ENCODE results near the gene PAK1IP1. TPM values are rescaled to one million over a fixed set of nuclear protein-coding genes. Genes with fewer than 3 reads are reported as not detected.

The PAK1IP1 gene
- total RNA-seq, 2 experiments from 2014 or later = 34.2 to 35.5 TPM

DNA sequence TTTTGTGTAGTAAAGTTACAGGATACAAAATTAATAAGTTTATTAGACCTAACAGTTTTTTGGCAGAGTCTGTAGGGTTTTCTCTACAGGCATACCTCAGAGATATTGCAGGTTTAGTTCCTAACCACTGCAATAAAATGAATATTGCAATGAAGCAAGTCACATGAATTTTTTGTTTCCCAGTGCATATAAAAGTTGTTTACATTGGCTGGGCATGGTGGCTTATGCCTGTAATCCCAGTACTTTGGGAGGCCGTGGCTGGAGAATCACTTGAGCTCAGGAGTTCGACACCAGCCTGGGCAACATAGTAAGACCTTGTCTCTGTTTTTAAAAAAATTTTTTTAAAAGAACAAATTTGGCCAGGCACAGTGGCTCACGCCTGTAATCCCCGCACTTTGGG lies 16.3 kb upstream of the PAK1IP1 start:
- intact Hi-C loops (cut with micrococcal nuclease) = no loop called here
- no peak for DNase-seq
- peaks cover 1% of the 10 kb centered on the region for H3K9me3 Mint-ChIP-seq
- H3K36me3 Mint-ChIP-seq (ENCODE audit: low read depth) = peaks cover 8% of the 10 kb centered on the region
- CTCF ChIA-PET = no interaction called here
- H3K4me3 Mint-ChIP-seq = no peak overlapping the region
- POLR2A ChIA-PET = no interaction called here
- ATAC-seq = no peak
- TF ChIP-seq, protein P1, sequence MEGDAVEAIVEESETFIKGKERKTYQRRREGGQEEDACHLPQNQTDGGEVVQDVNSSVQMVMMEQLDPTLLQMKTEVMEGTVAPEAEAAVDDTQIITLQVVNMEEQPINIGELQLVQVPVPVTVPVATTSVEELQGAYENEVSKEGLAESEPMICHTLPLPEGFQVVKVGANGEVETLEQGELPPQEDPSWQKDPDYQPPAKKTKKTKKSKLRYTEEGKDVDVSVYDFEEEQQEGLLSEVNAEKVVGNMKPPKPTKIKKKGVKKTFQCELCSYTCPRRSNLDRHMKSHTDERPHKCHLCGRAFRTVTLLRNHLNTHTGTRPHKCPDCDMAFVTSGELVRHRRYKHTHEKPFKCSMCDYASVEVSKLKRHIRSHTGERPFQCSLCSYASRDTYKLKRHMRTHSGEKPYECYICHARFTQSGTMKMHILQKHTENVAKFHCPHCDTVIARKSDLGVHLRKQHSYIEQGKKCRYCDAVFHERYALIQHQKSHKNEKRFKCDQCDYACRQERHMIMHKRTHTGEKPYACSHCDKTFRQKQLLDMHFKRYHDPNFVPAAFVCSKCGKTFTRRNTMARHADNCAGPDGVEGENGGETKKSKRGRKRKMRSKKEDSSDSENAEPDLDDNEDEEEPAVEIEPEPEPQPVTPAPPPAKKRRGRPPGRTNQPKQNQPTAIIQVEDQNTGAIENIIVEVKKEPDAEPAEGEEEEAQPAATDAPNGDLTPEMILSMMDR (IDR thresholded peaks at IDR 0.05) = no peak
- peaks cover 18% of the 10 kb centered on the region for H3K4me1 Mint-ChIP-seq (ENCODE audit: low read depth)
- H3K27ac Mint-ChIP-seq = no peak overlapping the region
- no peaks in the 10 kb centered on the region for H3K27me3 Mint-ChIP-seq

DNA sequence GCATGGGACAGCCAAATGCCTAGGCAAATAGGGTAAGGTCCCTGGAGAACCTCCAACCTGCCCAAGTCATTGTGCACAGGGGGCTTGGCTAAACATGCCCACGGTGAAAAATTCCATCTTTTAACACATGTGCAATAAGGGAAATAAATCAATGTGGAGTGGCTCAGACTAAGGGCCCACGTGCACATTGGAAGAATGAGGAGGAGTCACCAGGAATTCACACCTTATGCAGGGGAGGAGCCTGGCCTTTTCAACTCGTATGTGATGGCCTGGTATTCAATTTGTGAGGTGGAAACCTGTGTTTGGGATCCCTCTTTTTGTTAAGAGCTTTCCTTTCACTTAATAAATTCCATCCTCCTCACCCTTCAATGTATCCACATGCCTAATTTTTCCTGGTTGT lies 13.0 kb upstream of the PAK1IP1 start:
- ChIA-PET POLR2A (interaction anchor here (1.3 kb wide), 1 partner anchor 154 kb away, joined by 4 read pairs; no protein-coding TSS in a partner anchor), CTCF (no interaction called here)
- Mint-ChIP-seq H3K9me3 (peaks cover 1% of the 10 kb centered on the region), H3K4me1 (ENCODE audit: low read depth) (peaks cover 45% of the 10 kb centered on the region), H3K27me3 (no peaks in the 10 kb centered on the region), H3K27ac (no peak overlapping the region), H3K36me3 (ENCODE audit: low read depth) (peaks cover 8% of the 10 kb centered on the region), H3K4me3 (no peak overlapping the region)
- no peak for ATAC-seq
- no peak for DNase-seq
- TF ChIP-seq, protein P1 (IDR thresholded peaks at IDR 0.05) = no peak
- intact Hi-C loops (cut with micrococcal nuclease) = no loop called here

DNA sequence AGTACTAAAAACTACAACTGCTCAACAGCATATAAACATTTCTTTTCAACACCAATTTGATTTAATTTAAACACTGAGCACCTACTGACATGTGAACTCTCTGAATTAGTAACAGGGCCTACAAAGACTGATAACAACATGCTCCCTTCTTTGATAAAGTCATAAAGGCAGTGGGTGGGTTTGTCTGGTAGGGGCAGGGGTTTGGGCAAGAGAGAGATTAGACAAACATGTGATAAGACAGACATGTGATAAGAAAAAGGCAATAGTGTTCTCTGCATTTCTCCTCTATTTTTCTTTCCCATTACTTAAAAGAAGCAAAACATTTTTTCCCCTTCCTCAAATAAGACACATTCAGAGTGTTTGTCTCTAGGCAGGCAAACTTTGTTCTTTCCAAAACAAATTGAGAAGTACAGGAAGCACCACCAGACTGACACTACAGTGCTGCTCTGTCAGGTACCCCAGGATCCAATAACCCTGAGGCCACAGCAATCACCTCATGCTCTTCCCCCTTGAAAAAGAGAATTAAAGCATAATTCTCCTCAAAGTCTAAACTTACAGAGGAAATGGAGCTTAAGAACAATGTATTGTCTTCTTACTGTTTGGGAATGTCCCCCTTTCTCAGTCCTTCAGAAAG lies 12.3 kb upstream of the PAK1IP1 start:
- DNase-seq (no peak), ATAC-seq (peak; percentile 22)
- TF ChIP-seq, protein P1 (IDR thresholded peaks at IDR 0.05) = no peak
- peaks cover 1% of the 10 kb centered on the region for H3K9me3 Mint-ChIP-seq
- intact Hi-C loops (cut with micrococcal nuclease) = no loop called here
- CTCF ChIA-PET = interaction anchor here (0.6 kb wide), 1 partner anchor 127 kb away, joined by 3 read pairs; no protein-coding TSS in a partner anchor
- H3K27me3 Mint-ChIP-seq = no peaks in the 10 kb centered on the region
- POLR2A ChIA-PET = interaction anchor here (0.9 to 1.3 kb wide), 2 partner anchors 12 to 154 kb away, joined by 3 to 4 read pairs; no protein-coding TSS in a partner anchor
- H3K36me3 Mint-ChIP-seq (ENCODE audit: low read depth) = peaks cover 8% of the 10 kb centered on the region
- H3K4me1 Mint-ChIP-seq (ENCODE audit: low read depth) = peaks cover 45% of the 10 kb centered on the region
- no peak overlapping the region for H3K4me3 Mint-ChIP-seq
- H3K27ac Mint-ChIP-seq = peak overlapping the region; percentile 72

DNA sequence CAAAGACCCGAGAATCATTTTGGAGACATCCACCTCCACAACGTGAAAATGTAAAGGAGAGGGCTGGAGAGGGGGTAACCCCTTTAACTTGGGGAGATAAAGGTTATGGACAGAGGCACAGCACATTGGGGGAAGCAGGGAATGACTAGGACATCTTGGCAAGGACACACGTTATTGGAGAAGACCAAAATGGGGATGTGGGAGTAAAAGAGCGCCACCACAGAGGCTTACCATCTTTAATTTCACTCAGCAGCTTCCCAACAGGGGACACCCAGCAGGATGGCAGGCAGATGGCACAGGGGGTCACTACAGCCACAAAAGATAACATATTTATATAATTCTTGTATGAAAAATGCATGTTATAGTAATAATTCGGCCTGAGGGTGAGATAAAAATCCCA lies 10.2 kb upstream of the PAK1IP1 start:
- ChIA-PET CTCF (interaction anchor here (1.7 kb wide), 1 partner anchor 207 kb away, joined by 4 read pairs; no protein-coding TSS in a partner anchor), POLR2A (interaction anchor here (0.7 to 1.2 kb wide), 2 partner anchors 35 to 63 kb away, joined by 3 to 4 read pairs; partner anchors contain the start of gene TMEM14B)
- H3K9me3 Mint-ChIP-seq = peaks cover 1% of the 10 kb centered on the region
- ATAC-seq = no peak
- TF ChIP-seq, protein P1 (IDR thresholded peaks at IDR 0.05) = no peak
- peaks cover 44% of the 10 kb centered on the region for H3K4me1 Mint-ChIP-seq (ENCODE audit: low read depth)
- no peaks in the 10 kb centered on the region for H3K27me3 Mint-ChIP-seq
- H3K4me3 Mint-ChIP-seq = peak overlapping the region; percentile 52
- intact Hi-C loops (cut with micrococcal nuclease) = no loop called here
- peaks cover 8% of the 10 kb centered on the region for H3K36me3 Mint-ChIP-seq (ENCODE audit: low read depth)
- peak overlapping the region; percentile 92 for H3K27ac Mint-ChIP-seq
- DNase-seq = no peak
